GM19438 (cell line): Measurements from ENCODE around the gene EBLN1.
"Not testable (repeated sequence)": the region's sequence is repeated elsewhere in the genome, so short reads cannot be mapped to it uniquely, and the experiment has no call there.

Source experiments
- ATAC-seq: cut with Tn5 transposase; IDR thresholded peaks from one replicate; pipeline ENCODE4 v1.9.1; 2021; ENCODE audit warnings: low read depth; ENCODE audit not compliant: unreplicated experiment

The EBLN1 gene

DNA sequence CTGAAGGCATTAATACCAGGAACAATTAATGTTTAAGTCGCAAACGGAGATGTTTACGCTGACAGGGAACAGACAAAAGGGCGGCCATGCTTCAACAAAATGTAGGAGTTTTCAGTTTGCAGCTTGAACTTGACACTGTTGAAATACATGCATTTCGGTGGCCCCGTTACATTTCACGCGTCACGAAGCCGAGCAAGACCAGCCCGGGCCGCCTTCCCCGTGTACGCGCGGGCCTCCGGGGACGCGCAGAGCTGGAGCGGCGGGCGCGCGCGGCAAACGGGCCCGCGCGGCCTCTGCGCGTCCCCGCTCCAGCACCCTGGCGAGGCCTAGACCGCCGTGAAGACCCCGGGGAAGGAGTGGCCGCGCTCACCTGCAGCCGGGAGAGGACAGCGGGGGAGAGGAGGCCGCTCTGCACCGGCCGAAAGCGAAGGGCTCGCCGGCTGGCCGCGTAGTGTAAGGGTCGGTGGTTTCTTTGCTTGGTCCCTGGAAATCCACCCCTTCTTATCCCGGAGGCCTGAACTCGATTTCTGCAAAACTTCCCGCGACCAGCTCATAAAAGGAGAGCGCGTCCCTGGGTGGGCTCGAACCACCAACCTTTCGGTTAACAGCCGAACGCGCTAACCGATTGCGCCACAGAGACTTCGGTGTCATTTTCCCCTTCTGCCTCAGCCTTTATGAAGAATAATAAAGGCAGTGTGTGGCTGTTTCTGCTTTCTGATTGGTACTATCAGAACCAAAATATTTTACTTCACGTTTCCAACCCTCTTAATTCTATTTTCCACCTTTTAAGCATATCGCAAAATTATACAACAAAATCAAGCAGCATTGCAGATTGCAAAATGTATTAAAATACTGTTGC is 11.4 kb upstream of the EBLN1 start:
- peak; percentile 79 for ATAC-seq

DNA sequence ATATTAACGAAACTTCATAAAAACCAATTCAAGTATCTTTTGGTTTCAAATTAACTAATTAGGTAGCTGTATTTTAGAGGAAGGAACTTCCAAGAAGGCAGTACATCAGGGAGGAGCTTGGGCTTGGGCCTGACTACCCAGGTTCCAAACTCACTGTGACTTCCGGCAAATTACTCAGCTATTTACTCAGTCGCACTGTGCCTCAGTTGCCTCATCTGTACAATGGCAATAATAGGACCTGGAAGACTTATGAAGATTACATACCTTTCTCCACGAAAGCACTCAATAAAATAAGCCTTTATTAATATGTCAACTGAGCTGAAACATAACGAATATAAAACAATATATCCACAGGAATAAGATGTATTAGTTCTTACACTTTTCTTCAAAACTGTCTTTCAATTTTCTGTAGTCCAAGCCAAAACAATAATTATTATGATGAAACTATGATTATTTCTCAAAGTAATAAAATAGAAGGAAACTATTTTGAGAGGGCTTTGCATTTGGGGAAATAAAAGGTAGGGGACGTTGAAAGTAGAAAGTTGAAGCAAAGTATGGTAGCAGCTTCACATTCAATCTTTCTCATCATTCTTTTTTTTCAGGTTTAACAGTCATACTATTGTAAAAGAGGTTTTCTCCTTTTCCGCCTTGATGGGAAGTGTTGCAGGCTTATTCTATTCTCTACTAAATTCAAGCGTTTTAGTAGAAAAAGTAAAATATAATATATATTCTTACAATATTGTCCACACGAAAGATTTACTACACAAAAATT is 10.5 kb upstream of the EBLN1 start:
- no peak for ATAC-seq

DNA sequence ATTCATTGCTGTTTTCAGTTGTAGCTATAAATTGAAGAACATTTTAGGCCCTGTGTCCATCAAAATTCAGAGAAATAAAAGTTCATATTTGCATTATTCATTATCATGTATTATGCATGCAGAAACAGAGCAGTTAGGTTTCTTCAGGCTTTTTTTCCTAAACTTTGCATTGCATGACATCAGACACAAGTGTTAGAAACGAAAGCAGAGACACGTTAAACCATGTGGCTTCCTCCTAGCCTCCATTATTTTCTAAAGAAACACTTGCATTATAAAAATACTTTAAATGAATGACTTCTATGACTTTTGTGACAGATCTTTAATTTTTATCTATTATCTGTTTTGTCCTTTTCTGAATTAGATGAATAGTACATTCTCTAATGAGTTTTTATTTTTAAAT is 8.8 kb upstream of the EBLN1 start:
- ATAC-seq, result no peak

DNA sequence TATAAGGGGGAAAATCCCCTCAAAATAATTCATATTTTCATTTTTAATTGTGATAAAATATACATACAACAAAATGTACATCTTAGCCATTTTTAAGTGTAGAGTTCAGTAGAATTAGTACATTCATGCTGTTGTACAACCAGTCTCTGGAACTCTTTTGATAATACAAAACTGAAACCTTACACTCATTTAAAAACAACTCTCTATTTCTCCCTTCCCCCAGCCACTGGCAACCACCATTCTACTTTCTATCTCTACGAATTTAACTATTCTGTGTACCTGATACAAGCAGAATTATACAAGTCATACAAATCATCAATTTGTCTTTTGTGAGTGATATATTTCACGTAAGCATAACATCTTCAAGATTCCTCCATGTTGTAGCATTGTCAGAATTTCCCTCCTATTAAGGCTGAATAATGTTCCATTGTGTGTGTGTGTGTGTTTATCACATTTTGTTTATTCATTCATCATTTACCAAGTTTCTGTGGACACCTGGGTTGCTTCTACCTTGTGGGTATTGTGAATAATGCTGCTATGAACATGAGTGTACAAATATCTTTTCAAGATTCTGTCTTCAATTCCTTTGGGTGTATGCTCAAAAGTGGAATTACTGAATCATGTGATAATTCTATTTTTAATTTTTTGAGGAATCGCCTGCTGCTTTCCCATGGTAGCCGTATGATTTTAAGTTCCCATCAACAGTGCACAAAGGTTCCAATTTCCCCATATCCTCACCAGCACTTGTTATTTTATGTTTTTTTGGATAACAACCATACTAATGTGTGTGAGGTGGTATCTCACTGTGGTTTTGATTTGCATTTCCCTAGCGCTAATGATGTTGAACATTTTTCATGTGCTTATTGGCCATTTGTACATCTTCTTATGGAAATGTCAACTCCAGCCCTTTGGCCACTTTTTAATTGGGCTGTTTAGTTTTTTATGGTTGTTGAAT is 4.7 kb upstream of the EBLN1 start:
- no peak for ATAC-seq

DNA sequence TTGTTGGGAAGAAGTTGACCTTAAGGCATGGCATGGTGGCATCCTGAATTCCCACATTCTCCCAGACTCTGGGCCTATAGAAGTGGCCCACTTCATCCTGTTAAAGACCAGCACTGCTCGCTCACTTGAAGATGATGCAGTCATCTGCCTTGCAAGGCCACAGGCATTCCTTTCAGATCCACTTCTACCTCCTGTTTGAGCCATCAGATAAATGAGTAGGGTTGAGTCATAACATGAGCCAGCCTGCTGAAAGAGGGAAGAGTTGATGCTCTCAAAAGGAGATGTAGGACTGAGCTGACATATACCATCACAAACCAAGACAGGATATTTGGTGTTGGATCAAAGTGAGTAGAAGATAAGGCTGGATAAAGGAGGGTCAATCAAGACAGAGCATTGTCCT is 1.5 kb upstream of the EBLN1 start:
- ATAC-seq, result no peak

DNA sequence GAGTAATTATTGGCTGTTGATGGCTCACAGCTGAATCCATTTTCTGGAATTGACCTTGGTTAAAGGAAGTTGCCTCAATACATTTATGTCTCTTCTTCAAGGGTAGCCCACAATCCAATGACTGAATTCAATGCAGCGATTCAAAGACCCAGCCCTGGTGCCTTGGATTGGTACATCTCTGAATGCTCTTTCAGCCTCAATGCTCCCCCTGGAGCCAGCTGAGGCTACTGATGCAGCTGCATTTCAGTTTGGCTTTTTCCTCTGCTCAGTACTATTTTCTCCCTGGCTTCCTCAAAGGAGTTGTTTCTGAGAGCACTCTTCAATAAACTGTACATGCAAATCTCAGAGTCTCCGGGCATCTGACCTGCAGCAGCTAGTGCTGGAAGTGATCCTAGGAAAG is 633 bp upstream of the EBLN1 start:
- no peak for ATAC-seq

DNA sequence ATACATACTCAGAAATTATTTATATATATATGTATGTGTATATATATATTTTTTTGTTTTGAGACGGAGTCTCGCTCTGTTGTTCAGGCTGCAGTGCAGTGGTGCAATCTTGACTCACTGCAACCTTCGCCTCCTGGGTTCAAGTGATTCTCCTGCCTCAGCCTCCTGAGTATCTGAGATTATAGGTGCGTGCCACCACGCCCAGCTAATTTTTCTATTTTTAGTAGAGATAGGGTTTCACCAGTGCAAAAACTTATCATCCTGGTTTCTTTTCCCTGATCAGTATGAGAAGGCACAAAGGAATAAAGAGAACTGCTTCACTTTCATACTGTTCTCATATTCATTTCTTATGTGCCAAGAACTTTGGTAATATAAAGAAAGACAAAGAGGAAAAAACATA is 731 bp downstream of the EBLN1 start:
- ATAC-seq, result not testable (repeated sequence)

DNA sequence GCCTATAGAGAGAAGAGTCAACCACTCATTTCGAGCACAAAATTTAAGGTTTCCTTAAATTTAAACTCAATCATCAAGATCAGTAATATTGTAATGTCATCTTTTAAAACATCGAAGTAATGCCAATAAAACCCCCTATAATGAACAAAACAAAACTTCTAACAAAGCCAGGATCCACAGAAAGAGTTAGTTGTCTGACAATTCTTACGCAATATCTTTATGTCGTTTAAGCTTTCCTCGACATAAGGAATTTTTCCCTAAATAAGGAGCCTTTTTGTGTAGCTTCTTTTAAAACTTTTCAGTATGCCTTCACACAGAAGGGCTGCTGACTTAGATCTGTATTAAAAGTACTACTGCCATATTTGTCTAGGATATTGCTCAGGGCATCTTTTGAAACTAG is 7.5 kb downstream of the EBLN1 start:
- no peak for ATAC-seq

DNA sequence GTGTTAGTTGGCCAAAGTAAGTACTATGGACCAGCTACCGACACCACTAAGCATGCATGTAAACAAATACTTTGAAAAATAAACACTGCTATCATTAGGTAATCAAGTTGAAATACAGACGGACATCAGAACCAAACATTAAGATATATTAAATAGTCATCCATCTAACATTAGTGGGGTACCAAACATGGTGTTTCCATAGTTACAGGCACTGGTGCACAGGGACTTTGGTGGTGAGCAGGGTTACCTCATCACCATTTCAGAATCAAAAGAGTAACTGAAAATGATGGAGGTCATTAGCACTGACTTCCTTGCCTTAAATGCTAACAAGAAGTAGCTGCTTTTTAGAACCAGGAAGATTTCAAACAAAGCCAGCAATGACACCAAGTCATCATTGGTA is 23.9 kb downstream of the EBLN1 start:
- ATAC-seq, result no peak

DNA sequence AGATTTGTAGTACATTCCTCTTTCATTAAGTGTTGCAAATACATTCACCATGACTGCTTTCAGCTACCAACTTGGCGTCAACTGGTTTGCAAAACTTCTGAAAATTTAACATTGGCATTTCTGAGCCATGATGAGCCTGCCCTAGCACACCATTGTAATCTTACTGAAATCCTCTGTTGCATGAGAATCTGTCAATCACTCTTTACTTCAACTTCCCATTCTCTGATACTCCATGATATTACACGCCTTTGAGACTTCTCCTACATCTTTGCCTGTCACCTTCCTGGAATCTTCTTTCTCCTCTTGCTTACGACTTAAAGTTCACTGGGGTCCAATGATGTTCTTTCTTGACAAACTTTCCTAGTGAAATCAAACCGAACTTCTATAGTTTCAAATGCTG is 32.2 kb downstream of the EBLN1 start:
- ATAC-seq, result no peak

DNA sequence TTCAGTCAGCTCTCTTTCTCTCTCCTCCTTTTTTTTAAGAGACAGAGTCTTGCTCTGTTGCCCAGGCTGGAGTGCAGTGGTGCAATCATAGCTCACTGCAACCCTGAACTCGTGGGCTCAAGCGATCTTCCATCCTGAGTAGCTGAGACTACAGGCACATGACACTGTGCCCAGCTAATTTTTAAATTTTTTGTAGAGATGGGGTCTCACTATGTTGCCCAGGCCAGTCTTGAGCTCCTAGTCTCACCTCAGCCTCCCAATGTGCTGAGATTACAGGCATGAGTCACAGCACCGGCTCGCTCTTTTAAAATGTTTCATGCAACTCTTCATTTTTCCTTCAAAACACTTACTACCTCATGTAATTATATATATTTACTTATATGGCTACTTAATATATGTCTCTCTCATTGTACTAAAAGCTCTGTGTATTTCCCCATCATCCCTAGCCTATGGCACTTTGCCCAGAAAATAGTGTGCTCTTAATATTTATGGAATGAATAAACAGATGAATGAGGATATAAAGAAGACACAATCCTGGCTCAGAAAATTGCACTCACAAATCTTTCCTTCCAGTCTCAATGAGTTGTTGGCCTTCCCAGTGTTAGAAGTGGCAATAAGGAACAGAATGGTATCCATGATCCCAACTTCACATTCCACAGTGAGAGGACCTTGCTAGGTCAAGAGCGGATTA is 33.9 kb downstream of the EBLN1 start:
- no peak for ATAC-seq

DNA sequence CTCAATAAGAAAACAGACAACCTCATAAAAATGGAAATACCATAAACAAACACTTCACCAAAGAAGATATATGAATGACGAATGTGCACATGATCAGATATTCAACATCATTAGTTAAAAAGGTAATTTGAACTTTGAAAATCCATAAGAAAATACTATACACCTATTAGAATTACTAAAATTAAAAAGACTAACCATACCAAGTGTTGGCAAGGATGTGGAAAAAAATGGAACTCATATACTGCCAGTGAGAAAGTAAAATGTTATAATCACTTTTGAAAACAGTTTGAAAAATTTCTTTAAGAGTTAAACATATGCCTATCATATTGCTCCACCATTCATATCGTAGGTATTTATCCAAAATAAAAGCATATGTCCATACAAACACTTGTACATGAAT is 37.1 kb downstream of the EBLN1 start:
- ATAC-seq, result no peak

DNA sequence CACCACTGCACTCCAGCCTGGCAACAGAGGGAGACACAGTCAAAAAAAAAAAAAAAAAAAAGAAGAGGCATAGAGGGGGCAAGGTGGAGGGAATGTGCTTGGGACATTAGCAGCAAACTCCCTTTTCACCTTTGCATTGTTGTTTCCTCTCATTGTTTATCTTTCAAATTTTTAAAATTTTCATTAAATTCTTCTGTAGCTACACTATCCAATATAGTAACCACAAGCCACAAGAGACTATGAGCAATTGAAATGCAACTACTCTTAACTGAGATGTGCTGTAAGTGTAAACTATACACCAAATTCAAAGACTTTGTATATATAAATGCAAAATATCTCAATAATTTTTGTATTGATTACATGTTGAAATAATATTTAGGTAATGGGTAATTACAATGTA is 43.4 kb downstream of the EBLN1 start:
- no peak for ATAC-seq

DNA sequence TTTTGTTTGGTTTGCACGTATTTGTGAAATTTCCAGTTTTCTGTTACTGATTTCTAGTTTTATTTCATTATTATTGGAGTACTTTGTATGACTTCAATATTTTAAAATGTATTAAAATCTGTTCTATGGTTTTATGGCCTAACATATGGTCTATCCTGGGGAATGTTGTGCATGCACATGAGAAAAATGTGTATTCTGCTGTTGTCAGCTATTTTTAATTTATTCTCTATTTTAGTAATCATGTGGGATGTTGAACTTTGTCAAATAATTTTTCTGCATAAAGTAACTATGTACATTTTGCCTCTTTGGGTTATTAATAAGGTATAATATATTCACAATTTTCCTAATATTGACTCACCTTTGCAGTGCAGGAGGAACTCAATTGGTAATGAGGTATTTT is 46.7 kb downstream of the EBLN1 start:
- ATAC-seq, result no peak

DNA sequence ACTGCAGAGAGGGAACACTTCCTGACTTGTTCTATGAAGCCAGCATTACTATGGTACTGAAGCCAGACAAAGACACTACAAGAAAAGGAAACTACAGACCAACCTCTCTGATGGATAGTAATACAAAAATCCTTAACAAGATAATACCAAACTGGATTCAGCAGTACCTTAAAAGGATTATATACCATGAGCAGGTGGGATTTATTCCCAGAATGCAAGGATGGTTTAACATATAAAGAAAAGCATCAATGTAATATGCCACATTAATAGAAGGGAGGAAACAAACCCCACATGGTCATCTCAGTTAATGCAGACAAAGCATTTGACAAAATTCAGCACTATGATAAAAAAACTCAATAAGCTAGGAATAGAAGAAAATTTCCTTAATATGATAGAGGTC is 47.2 kb downstream of the EBLN1 start:
- ATAC-seq, result no peak

DNA sequence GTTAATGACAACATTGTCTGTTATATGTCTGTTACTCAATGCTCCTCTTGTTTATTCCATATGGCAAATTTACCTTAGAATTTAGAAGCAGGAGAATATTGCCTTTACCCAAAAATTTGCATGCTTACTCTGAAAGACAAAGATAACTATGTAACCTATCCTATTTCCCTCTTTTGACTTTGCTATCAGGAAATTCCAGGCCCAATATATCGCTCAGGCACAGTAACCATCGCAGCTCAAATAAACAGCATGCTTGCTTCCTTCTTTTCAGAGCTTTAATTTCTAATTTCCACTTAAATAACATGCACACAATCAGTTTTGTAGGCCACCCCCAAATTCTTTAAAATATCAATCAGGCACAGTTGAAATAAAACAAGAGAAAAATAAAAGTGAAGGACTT is 57.8 kb downstream of the EBLN1 start:
- ATAC-seq, result no peak

DNA sequence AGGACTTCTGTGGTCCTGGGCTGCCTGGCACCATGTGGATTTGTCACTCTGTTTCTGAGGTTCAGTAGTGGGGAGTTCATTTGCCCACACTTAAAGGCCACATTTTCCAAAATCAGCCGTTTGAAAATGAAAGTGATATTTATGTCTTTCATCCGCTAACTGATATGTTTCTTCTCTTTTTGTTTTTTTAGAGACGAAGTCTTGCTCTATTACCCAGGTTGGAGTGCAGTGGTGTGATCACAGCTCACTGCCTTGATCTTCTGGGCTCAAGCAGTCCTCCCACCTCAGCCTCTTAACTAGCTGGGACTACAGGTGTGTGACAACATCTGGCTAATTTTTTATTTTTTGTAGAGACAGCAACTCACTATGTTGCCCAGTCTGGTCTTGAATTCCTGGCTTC is 58.6 kb downstream of the EBLN1 start:
- no peak for ATAC-seq
